Osteoblast (primary cell): Measurements from ENCODE around the gene RHOJ. TPM values are rescaled to one million over a fixed set of nuclear protein-coding genes. Genes with fewer than 3 reads are reported as not detected.

ENCODE experiments used
- DNase-seq: peaks from one replicate; pipeline ENCODE4 v3.0.0; 2011; ENCODE audit warnings: low spot score, mixed read lengths; ENCODE audit not compliant: insufficient read length; ENCODE audit errors: missing footprints
- H2AFZ ChIP-seq: 2 replicates; pipeline ENCODE4 v1.6.0; 2011; ENCODE audit warnings: mild to moderate bottlenecking, low read length
- H3K27ac ChIP-seq: 2 replicates; pipeline ENCODE4 v1.5.1; 2011; ENCODE audit warnings: mild to moderate bottlenecking, low read depth, low read length, moderate library complexity
- H3K27me3 ChIP-seq: 2 replicates; pipeline ENCODE4 v1.6.0; 2012; ENCODE audit warnings: mild to moderate bottlenecking, control low read depth, inconsistent platforms, low read length, moderate library complexity; ENCODE audit not compliant: insufficient read depth
- H3K36me3 ChIP-seq: 2 replicates; pipeline ENCODE4 v1.5.1; 2011; ENCODE audit warnings: mild to moderate bottlenecking, low read length, control low read depth, moderate library complexity; ENCODE audit not compliant: insufficient read depth
- H3K4me1 ChIP-seq: 2 replicates; pipeline ENCODE4 v1.5.1; 2011; ENCODE audit warnings: mild to moderate bottlenecking, low read length, control low read depth, moderate library complexity; ENCODE audit not compliant: insufficient read depth
- H3K4me2 ChIP-seq: 2 replicates; pipeline ENCODE4 v1.6.0; 2011; ENCODE audit warnings: mild to moderate bottlenecking, low read length; ENCODE audit not compliant: insufficient read depth
- H3K4me3 ChIP-seq: fragments of 200-600 bp; sonication (generic); 3 replicates; pipeline ENCODE4 v1.5.1; 2012; ENCODE audit warnings: mild to moderate bottlenecking, low read length, inconsistent platforms; ENCODE audit not compliant: insufficient read depth
- H3K79me2 ChIP-seq: 2 replicates; pipeline ENCODE4 v1.6.0; 2012; ENCODE audit warnings: mild to moderate bottlenecking, low read length, control low read depth, inconsistent platforms; ENCODE audit not compliant: insufficient read depth
- H3K9me3 ChIP-seq: 2 replicates; pipeline ENCODE4 v1.5.1; 2011; ENCODE audit warnings: low read depth, low read length, control low read depth
- H4K20me1 ChIP-seq: 2 replicates; pipeline ENCODE4 v1.6.0; 2012; ENCODE audit warnings: mild to moderate bottlenecking, low read length, control low read depth; ENCODE audit not compliant: insufficient read depth
- total RNA-seq: library from RNA; depleted of rRNA; stranded (reverse); fragments of >200 nt; gene quantifications from 2 replicates; pipeline ENCODE4 v1.2.3, GENCODE V29; 2012
- TF ChIP-seq, protein P1 (sequence below): IDR thresholded peaks from 2 replicates; pipeline ENCODE4 v1.5.1; 2011; ENCODE audit warnings: mild to moderate bottlenecking, low read depth, low read length, moderate library complexity; ENCODE audit errors: extremely low read depth

RHOJ gene
- total RNA-seq, 1 donor, result 4.3 TPM

DNA sequence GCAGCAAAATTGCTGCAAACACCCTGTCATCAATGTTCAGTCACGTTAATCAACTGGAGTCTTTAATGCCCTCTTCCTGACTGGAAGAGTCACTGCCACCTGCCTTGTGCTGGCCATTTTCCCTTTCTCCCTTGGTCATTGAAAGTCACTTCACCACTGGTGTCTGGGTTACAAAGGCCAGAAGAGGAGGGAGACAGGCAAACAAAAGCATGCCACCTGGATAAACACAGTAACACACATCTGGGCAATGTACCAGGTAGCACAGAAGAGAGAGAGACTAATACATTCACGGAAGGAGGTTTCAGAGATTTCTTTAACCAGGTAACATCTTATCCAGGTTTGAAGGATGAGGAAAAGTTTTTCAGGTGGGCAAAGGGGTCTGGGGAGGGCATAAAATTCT lies 81.8 kb downstream of the RHOJ start:
- H3K27me3 ChIP-seq, result no peaks in the 10 kb centered on the region
- no peaks in the 10 kb centered on the region for H4K20me1 ChIP-seq
- H3K4me2 ChIP-seq, result no peak overlapping the region
- H3K4me3 ChIP-seq, result no peak overlapping the region
- H2AFZ ChIP-seq, result no peak overlapping the region
- no peaks in the 10 kb centered on the region for H3K9me3 ChIP-seq
- H3K27ac ChIP-seq, result no peak overlapping the region
- H3K79me2 ChIP-seq, result no peaks in the 10 kb centered on the region
- H3K36me3 ChIP-seq, result no peaks in the 10 kb centered on the region
- H3K4me1 ChIP-seq, result no peaks in the 10 kb centered on the region
- TF ChIP-seq, protein P1, sequence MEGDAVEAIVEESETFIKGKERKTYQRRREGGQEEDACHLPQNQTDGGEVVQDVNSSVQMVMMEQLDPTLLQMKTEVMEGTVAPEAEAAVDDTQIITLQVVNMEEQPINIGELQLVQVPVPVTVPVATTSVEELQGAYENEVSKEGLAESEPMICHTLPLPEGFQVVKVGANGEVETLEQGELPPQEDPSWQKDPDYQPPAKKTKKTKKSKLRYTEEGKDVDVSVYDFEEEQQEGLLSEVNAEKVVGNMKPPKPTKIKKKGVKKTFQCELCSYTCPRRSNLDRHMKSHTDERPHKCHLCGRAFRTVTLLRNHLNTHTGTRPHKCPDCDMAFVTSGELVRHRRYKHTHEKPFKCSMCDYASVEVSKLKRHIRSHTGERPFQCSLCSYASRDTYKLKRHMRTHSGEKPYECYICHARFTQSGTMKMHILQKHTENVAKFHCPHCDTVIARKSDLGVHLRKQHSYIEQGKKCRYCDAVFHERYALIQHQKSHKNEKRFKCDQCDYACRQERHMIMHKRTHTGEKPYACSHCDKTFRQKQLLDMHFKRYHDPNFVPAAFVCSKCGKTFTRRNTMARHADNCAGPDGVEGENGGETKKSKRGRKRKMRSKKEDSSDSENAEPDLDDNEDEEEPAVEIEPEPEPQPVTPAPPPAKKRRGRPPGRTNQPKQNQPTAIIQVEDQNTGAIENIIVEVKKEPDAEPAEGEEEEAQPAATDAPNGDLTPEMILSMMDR, result no peak
- DNase-seq, result no peak

DNA sequence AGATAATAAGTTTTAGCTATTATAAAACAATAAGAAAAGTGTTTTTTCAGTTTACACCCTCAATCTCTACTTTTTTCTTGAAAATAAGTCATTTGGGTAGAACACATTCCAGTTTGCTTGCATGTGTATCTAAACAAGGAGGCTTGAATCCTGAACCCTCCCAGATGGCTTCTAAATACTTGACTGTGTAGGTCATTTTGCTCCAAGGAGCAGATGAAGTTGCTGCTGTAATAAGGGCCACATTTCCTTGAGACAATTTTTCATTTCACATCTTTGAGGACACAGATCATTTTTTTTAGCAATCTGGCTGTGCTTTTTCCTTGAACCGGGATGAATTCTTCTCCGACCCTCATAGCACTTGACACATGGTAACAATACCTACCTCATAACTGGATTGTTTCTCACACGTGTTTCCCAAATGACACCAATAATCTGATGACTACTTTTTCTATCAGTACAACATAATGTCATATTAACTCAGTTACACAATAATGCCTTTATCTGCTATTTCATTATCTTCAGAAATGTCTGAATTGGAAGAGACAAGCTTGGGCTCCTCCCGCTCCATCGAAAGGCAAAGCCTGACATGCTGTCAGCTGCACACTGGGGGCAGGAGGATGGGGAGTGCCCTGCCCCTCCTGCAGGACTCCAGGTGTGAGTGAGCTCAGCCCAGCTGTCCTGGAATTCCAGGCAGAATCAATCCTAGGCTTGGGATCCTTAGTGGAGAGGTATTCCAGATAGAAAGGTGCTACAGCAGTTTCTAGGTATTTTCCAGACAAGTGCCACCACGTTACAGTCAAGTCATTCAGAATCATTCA lies 83.6 kb downstream of the RHOJ start:
- TF ChIP-seq, protein P1, result no peak
- H3K4me3 ChIP-seq, result no peak overlapping the region

DNA sequence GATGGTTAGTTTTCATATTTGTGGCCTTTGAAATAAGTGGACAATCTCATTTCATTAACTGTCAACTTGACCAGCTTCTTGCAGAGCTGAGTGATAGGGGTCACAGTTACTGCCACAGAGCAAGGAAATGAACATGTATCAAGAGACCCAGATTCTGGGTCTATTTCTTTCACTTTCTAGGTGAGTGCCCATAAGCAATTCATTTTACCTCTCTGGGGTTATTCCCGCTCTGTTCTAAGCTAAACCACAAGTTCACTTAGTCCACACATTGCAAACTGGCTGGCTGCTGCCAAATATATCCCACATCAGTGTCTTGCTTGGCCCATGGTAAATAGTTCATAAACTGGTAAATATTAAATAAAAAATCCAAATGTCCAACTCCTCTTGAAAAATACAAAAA lies 84.6 kb downstream of the RHOJ start:
- no peaks in the 10 kb centered on the region for H4K20me1 ChIP-seq
- no peaks in the 10 kb centered on the region for H3K79me2 ChIP-seq
- H3K4me3 ChIP-seq, result no peak overlapping the region

More for the DNA sequence above, 83.6 kb downstream of the RHOJ start:
- Histone ChIP-seq H3K4me1 (no peaks in the 10 kb centered on the region), H3K27me3 (no peaks in the 10 kb centered on the region), H3K36me3 (no peaks in the 10 kb centered on the region), H3K27ac (no peak overlapping the region), H2AFZ (no peak overlapping the region), H3K9me3 (no peaks in the 10 kb centered on the region), H4K20me1 (no peaks in the 10 kb centered on the region), H3K79me2 (no peaks in the 10 kb centered on the region), H3K4me2 (no peak overlapping the region)
- DNase-seq, result no peak

More for the DNA sequence above, 84.6 kb downstream of the RHOJ start:
- H3K9me3 ChIP-seq, result no peaks in the 10 kb centered on the region
- no peak overlapping the region for H3K4me2 ChIP-seq
- no peaks in the 10 kb centered on the region for H3K27me3 ChIP-seq
- no peak overlapping the region for H2AFZ ChIP-seq
- no peaks in the 10 kb centered on the region for H3K4me1 ChIP-seq
- TF ChIP-seq, protein P1, result no peak
- DNase-seq, result no peak
- no peaks in the 10 kb centered on the region for H3K36me3 ChIP-seq
- H3K27ac ChIP-seq, result no peak overlapping the region
